PC-3 (cell line): ENCODE results near the gene PIM1. TPM values are rescaled to one million over a fixed set of nuclear protein-coding genes. Genes with fewer than 3 reads are reported as not detected.
A peak's percentile ranks its signal among the peaks of the same experiment; 100 is the strongest.

Experiments used
- ATAC-seq: fragments of 200-7000 bp; cut with Tn5 transposase; 2 replicates; pipeline ENCODE4 v1.9.1; 2020; ENCODE audit warnings: mild to moderate bottlenecking, moderate library complexity
- BruUV-seq: library from RNA; stranded (reverse); fragments of 400-500 nt; replicated peaks from 2 replicates; lab custom pipeline; 2021; lab: Mats Ljungman, UMichigan
- CTCF ChIA-PET: fragments of 300-600 bp; sonication (Branson Sonifier 250); formaldehyde crosslinking; loops from one replicate; lab custom pipeline; 2022; ENCODE audit warnings: antibody characterized with exemption; lab: Charles Lee
- POLR2A ChIA-PET: fragments of 300-600 bp; sonication (Branson Sonifier 250); formaldehyde crosslinking; loops from one replicate; lab custom pipeline; 2022; ENCODE audit warnings: antibody characterized with exemption; ENCODE audit not compliant: unreplicated experiment; lab: Charles Lee
- DNase-seq: peaks from one replicate; pipeline ENCODE4 v3.0.0-alpha.2; 2015
- H2AFZ ChIP-seq: fragments of 300-600 bp; sonication (generic); 2 replicates; pipeline ENCODE4 v1.6.0; 2016; ENCODE audit warnings: antibody characterized with exemption, low read length
- H3F3A ChIP-seq: fragments of 300-600 bp; sonication (generic); one replicate; pipeline ENCODE4 v1.6.0; 2017; ENCODE audit warnings: antibody characterized with exemption, low read length, control low read depth, mild to moderate bottlenecking; ENCODE audit not compliant: unreplicated experiment
- H3K27ac ChIP-seq: fragments of 300-600 bp; sonication (generic); 2 replicates; pipeline ENCODE4 v1.5.1; 2016; ENCODE audit warnings: mild to moderate bottlenecking, low read length
- H3K27me3 ChIP-seq: fragments of 300-600 bp; sonication (generic); 2 replicates; pipeline ENCODE4 v1.6.1; 2016; ENCODE audit warnings: low read length, mixed read lengths
- H3K36me3 ChIP-seq: fragments of 300-600 bp; sonication (generic); 2 replicates; pipeline ENCODE4 v1.6.1; 2016; ENCODE audit warnings: low read depth, mixed run types, low read length, mixed read lengths
- H3K4me1 ChIP-seq: fragments of 300-600 bp; sonication (generic); 2 replicates; pipeline ENCODE4 v1.5.1; 2016; ENCODE audit warnings: low read length; ENCODE audit not compliant: insufficient read depth
- H3K4me2 ChIP-seq: fragments of 300-600 bp; sonication (generic); 2 replicates; pipeline ENCODE4 v1.6.0; 2016; ENCODE audit warnings: low read length
- H3K4me3 ChIP-seq: fragments of 300-600 bp; sonication (generic); 2 replicates; pipeline ENCODE4 v1.5.1; 2016; ENCODE audit warnings: mild to moderate bottlenecking, low read length, mixed read lengths
- H3K79me2 ChIP-seq: fragments of 300-600 bp; sonication (generic); 2 replicates; pipeline ENCODE4 v1.6.1; 2017; ENCODE audit warnings: low read length, mixed read lengths
- H3K9ac ChIP-seq: fragments of 300-600 bp; sonication (generic); 2 replicates; pipeline ENCODE4 v1.6.0; 2016; ENCODE audit warnings: mild to moderate bottlenecking, low read length
- H3K9me2 ChIP-seq: fragments of 300-600 bp; sonication (generic); replicated peaks from 2 replicates; pipeline ENCODE4 v1.6.1; 2016; ENCODE audit warnings: mixed run types, low read length, mixed read lengths
- H3K9me3 ChIP-seq: fragments of 300-600 bp; sonication (generic); 2 replicates; pipeline ENCODE4 v1.6.1; 2016; ENCODE audit warnings: low read length, mixed read lengths
- H4K20me1 ChIP-seq: fragments of 300-600 bp; sonication (generic); 2 replicates; pipeline ENCODE4 v1.6.1; 2016; ENCODE audit warnings: low read length, mixed read lengths
- CTCF ChIP-seq: fragments of 300-600 bp; sonication (generic); conservative IDR thresholded peaks from 2 replicates; pipeline ENCODE4 v1.5.1; 2017; ENCODE audit warnings: antibody characterized with exemption, low read depth, mild to moderate bottlenecking, low read length
- EZH2 ChIP-seq: fragments of 300-600 bp; sonication (generic); IDR thresholded peaks from one replicate; pipeline ENCODE4 v1.6.1; 2017; ENCODE audit warnings: antibody characterized with exemption, mild to moderate bottlenecking, low read length; ENCODE audit not compliant: unreplicated experiment
- EZH2phosphoT487 ChIP-seq: fragments of 300-600 bp; sonication (generic); IDR thresholded peaks from 2 replicates; pipeline ENCODE4 v1.6.1; 2018; ENCODE audit warnings: mild to moderate bottlenecking, antibody characterized with exemption, low read length, borderline replicate concordance
- intact Hi-C: fragments of 100-400 bp; cut with micrococcal nuclease; formaldehyde crosslinking; loops from 2 replicates; pipeline ENCODE4 v1.9.0; 2023
- total RNA-seq: library from RNA; depleted of rRNA; stranded (reverse); fragments of >200 nt; gene quantifications from 2 replicates; pipeline ENCODE4 v1.2.3, GENCODE V29; 2014

PIM1 gene
- total RNA-seq, 1 experiment from 2014 or later: 74.1 TPM

GRCh38 chr6:37168163-37168758, 1.7 kb upstream of the PIM1 start:
- Histone ChIP-seq H3K4me3 (no peak overlapping the region), H3K9me2 (no peaks in the 10 kb centered on the region), H3K27me3 (no peaks in the 10 kb centered on the region), H3K27ac (no peak overlapping the region), H3K36me3 (peaks cover 16% of the 10 kb centered on the region), H4K20me1 (peaks cover 26% of the 10 kb centered on the region), H3K79me2 (peaks cover 28% of the 10 kb centered on the region), H3K9me3 (no peaks in the 10 kb centered on the region), H3F3A (no peaks in the 10 kb centered on the region), H3K9ac (0 out of 2 replicates have a peak overlapping the region, but pooled peaks have one; percentile 83), H2AFZ (no peak overlapping the region), H3K4me2 (peak overlapping the region; percentile 85; the same call in 1 of the 2 replicates), H3K4me1 (peaks cover 13% of the 10 kb centered on the region)
- no peak for DNase-seq
- no peak for ATAC-seq
- TF ChIP-seq EZH2phosphoT487 (no peak), CTCF (no peak), EZH2 (no peak)
- ChIA-PET CTCF (no interaction called here), POLR2A (interaction anchor here (1.0 kb wide), 1 partner anchor 63 kb away, joined by 3 read pairs; no protein-coding TSS in a partner anchor)
- no TSS peak for BruUV-seq
- intact Hi-C loops: loop anchor here (2.0 kb wide), 1 partner anchor 65 kb away; no protein-coding TSS in a partner anchor

- H3K36me3 ChIP-seq: peaks cover 23% of the 10 kb centered on the region
- DNase-seq (peak; percentile 50), ATAC-seq (peak; percentile 4; the same call in 1 of the 2 replicates)
- peak overlapping the region; percentile 83 for H3K9ac ChIP-seq
- BruUV-seq: TSS peak; percentile 29
- H3K79me2 ChIP-seq: peaks cover 35% of the 10 kb centered on the region
- no peak for TF ChIP-seq EZH2phosphoT487
- no peak for TF ChIP-seq EZH2
- no peak for TF ChIP-seq CTCF
- peak overlapping the region; percentile 78 for H3K4me3 ChIP-seq
- H3K9me3 ChIP-seq: no peaks in the 10 kb centered on the region
- no peaks in the 10 kb centered on the region for H3K9me2 ChIP-seq
- H4K20me1 ChIP-seq: peaks cover 33% of the 10 kb centered on the region
- H3K4me1 ChIP-seq: peaks cover 13% of the 10 kb centered on the region
- H3K27ac ChIP-seq: peak overlapping the region; percentile 75
- H3K4me2 ChIP-seq: peak overlapping the region; percentile 85
- H3K27me3 ChIP-seq: no peaks in the 10 kb centered on the region
- CTCF ChIA-PET: interaction anchor here (0.7 to 1.5 kb wide), 4 partner anchors 8 to 65 kb away, joined by 3 to 6 read pairs (median 4); no protein-coding TSS in a partner anchor
- no peaks in the 10 kb centered on the region for H3F3A ChIP-seq
- intact Hi-C loops: loop anchor here (1.0 to 2.0 kb wide), 3 partner anchors 35 to 66 kb away; no protein-coding TSS in a partner anchor
- H2AFZ ChIP-seq: peak overlapping the region; percentile 90
- POLR2A ChIA-PET: interaction anchor here (0.6 to 1.5 kb wide), 4 partner anchors 8 to 879 kb away, joined by 3 to 23 read pairs (median 5); no protein-coding TSS in a partner anchor
Observed at GRCh38 chr6:37168811-37169495, 999 bp upstream of the PIM1 start.
